MM.1S (cell line): ENCODE measurements around the gene LMTK3.

ENCODE experiments used
- DNase-seq: peaks from one replicate; pipeline ENCODE4 v3.0.0-alpha.2; 2015
- H2AFZ ChIP-seq: fragments of 300-600 bp; sonication (generic); 2 replicates; pipeline ENCODE4 v1.6.0; 2016; ENCODE audit warnings: antibody characterized with exemption, low read length
- H3F3A ChIP-seq: fragments of 300-600 bp; sonication (generic); 2 replicates; pipeline ENCODE4 v1.6.1; 2016; ENCODE audit warnings: mild to moderate bottlenecking, antibody characterized with exemption, low read length, moderate library complexity, mixed read lengths; ENCODE audit not compliant: insufficient read depth
- H3K27ac ChIP-seq: fragments of 300-600 bp; sonication (generic); 2 replicates; pipeline ENCODE4 v1.5.1; 2016; ENCODE audit warnings: mild to moderate bottlenecking, low read length
- H3K27me3 ChIP-seq: fragments of 300-600 bp; sonication (generic); replicated peaks from 2 replicates; pipeline ENCODE4 v1.6.0; 2016; ENCODE audit warnings: low read length; ENCODE audit not compliant: insufficient read depth
- H3K36me3 ChIP-seq: fragments of 300-600 bp; sonication (generic); replicated peaks from 2 replicates; pipeline ENCODE4 v1.6.1; 2016; ENCODE audit warnings: mild to moderate bottlenecking, low read length, mixed read lengths; ENCODE audit not compliant: insufficient read depth
- H3K4me1 ChIP-seq: fragments of 300-600 bp; sonication (generic); 2 replicates; pipeline ENCODE4 v1.6.1; 2016; ENCODE audit warnings: low read length, mixed read lengths
- H3K4me2 ChIP-seq: fragments of 300-600 bp; sonication (generic); 2 replicates; pipeline ENCODE4 v1.6.0; 2016; ENCODE audit warnings: low read depth, low read length
- H3K4me3 ChIP-seq: fragments of 300-600 bp; sonication (generic); 2 replicates; pipeline ENCODE4 v1.5.1; 2016; ENCODE audit warnings: low read length, mixed read lengths
- H3K79me2 ChIP-seq: fragments of 300-600 bp; sonication (generic); 2 replicates; pipeline ENCODE4 v1.6.1; 2016; ENCODE audit warnings: mixed run types, low read length, mixed read lengths
- H3K9ac ChIP-seq: fragments of 300-600 bp; sonication (generic); 2 replicates; pipeline ENCODE4 v1.6.1; 2016; ENCODE audit warnings: low read length, mixed read lengths
- H3K9me2 ChIP-seq: fragments of 300-600 bp; sonication (generic); replicated peaks from 2 replicates; pipeline ENCODE4 v1.6.1; 2016; ENCODE audit warnings: mild to moderate bottlenecking, low read length, mixed read lengths; ENCODE audit not compliant: insufficient read depth
- H3K9me3 ChIP-seq: fragments of 300-600 bp; sonication (generic); replicated peaks from 2 replicates; pipeline ENCODE4 v1.6.1; 2016; ENCODE audit warnings: mild to moderate bottlenecking, low read length, mixed read lengths; ENCODE audit not compliant: insufficient read depth
- H4K20me1 ChIP-seq: fragments of 300-600 bp; sonication (generic); 2 replicates; pipeline ENCODE4 v1.6.1; 2016; ENCODE audit warnings: mild to moderate bottlenecking, low read length, moderate library complexity, mixed read lengths; ENCODE audit not compliant: insufficient read depth
- EZH2 ChIP-seq: fragments of 300-600 bp; sonication (generic); optimal IDR thresholded peaks from 2 replicates; pipeline ENCODE3; 2017; ENCODE audit warnings: low read depth, mild to moderate bottlenecking, antibody characterized with exemption, low read length, mixed read lengths
- EZH2phosphoT487 ChIP-seq: fragments of 300-600 bp; sonication (generic); IDR thresholded peaks from 2 replicates; pipeline ENCODE4 v1.6.1; 2018; ENCODE audit warnings: antibody characterized with exemption, low read length
- TF ChIP-seq, protein P1 (sequence below): fragments of 300-600 bp; sonication (generic); IDR thresholded peaks from 2 replicates; pipeline ENCODE4 v1.5.1; 2016; ENCODE audit warnings: antibody characterized with exemption, low read length, mixed read lengths

The LMTK3 gene

DNA sequence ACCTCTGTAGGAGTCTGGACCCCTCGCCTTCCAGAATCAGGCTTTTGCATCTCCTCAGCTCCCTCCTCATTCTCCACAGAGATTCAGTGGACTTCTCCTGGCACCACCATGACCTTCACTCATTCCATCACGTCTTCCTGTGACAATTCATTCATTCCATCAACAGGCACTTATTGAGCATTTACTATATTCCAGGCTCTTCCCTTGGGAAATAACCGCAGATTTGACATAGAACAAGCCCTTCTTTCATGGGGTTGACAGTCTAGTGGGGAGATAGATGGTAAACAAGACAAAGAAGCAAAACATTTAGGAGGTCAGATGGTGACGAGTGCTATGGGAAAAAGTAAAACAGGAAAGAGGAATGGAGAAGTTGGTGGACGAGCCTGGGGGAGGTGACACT lies 37.7 kb upstream of the LMTK3 start:
- TF ChIP-seq, protein P1, sequence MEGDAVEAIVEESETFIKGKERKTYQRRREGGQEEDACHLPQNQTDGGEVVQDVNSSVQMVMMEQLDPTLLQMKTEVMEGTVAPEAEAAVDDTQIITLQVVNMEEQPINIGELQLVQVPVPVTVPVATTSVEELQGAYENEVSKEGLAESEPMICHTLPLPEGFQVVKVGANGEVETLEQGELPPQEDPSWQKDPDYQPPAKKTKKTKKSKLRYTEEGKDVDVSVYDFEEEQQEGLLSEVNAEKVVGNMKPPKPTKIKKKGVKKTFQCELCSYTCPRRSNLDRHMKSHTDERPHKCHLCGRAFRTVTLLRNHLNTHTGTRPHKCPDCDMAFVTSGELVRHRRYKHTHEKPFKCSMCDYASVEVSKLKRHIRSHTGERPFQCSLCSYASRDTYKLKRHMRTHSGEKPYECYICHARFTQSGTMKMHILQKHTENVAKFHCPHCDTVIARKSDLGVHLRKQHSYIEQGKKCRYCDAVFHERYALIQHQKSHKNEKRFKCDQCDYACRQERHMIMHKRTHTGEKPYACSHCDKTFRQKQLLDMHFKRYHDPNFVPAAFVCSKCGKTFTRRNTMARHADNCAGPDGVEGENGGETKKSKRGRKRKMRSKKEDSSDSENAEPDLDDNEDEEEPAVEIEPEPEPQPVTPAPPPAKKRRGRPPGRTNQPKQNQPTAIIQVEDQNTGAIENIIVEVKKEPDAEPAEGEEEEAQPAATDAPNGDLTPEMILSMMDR = no peak
- TF ChIP-seq EZH2phosphoT487 (no peak), EZH2 (no peak)
- H3K4me3 ChIP-seq = no peak overlapping the region
- H3K4me2 ChIP-seq = no peak overlapping the region
- H3K9me3 ChIP-seq = no peaks in the 10 kb centered on the region
- H2AFZ ChIP-seq = no peak overlapping the region
- peaks cover 87% of the 10 kb centered on the region for H3K27me3 ChIP-seq
- H3K36me3 ChIP-seq = no peaks in the 10 kb centered on the region
- no peak overlapping the region for H3K9ac ChIP-seq
- no peaks in the 10 kb centered on the region for H3K4me1 ChIP-seq
- no peak for DNase-seq
- H3K9me2 ChIP-seq = no peaks in the 10 kb centered on the region
- no peaks in the 10 kb centered on the region for H3F3A ChIP-seq
- no peaks in the 10 kb centered on the region for H4K20me1 ChIP-seq
- H3K27ac ChIP-seq = no peak overlapping the region
- no peaks in the 10 kb centered on the region for H3K79me2 ChIP-seq

GRCh38 chr19:48548253-48548911 lies 36.7 kb upstream of the LMTK3 start:
- Histone ChIP-seq H3K9ac (no peak overlapping the region), H3K4me3 (no peak overlapping the region), H3K27me3 (peaks cover 80% of the 10 kb centered on the region), H3K9me2 (no peaks in the 10 kb centered on the region), H3K79me2 (no peaks in the 10 kb centered on the region), H3F3A (no peaks in the 10 kb centered on the region), H3K36me3 (no peaks in the 10 kb centered on the region), H4K20me1 (no peaks in the 10 kb centered on the region), H3K4me1 (no peaks in the 10 kb centered on the region), H2AFZ (no peak overlapping the region), H3K4me2 (no peak overlapping the region), H3K27ac (no peak overlapping the region), H3K9me3 (no peaks in the 10 kb centered on the region)
- DNase-seq = no peak
- TF ChIP-seq, protein P1 = no peak
- TF ChIP-seq EZH2phosphoT487 (no peak), EZH2 (no peak)

- H3F3A ChIP-seq = no peaks in the 10 kb centered on the region
- no peak for DNase-seq
- TF ChIP-seq EZH2phosphoT487 (no peak), EZH2 (no peak)
- TF ChIP-seq, protein P1 = no peak
- no peaks in the 10 kb centered on the region for H3K9me2 ChIP-seq
- no peaks in the 10 kb centered on the region for H4K20me1 ChIP-seq
- H2AFZ ChIP-seq = no peak overlapping the region
- H3K4me1 ChIP-seq = no peaks in the 10 kb centered on the region
- H3K9me3 ChIP-seq = no peaks in the 10 kb centered on the region
- H3K4me3 ChIP-seq = no peak overlapping the region
- no peaks in the 10 kb centered on the region for H3K79me2 ChIP-seq
- peaks cover 74% of the 10 kb centered on the region for H3K27me3 ChIP-seq
- no peaks in the 10 kb centered on the region for H3K36me3 ChIP-seq
- H3K9ac ChIP-seq = no peak overlapping the region
- no peak overlapping the region for H3K4me2 ChIP-seq
- no peak overlapping the region for H3K27ac ChIP-seq
These were observed 36.1 kb upstream of the LMTK3 start for GRCh38 chr19:48547722-48548121.
